ENCODE data around the gene BCR. TPM values are rescaled to one million over a fixed set of nuclear protein-coding genes. Genes with fewer than 3 reads are reported as not detected.
A peak's percentile ranks its signal among the peaks of the same experiment; 100 is the strongest.

BCR gene
- total and polyA plus RNA-seq, 2 donors (not counting 1 experiment from before 2014, with no cell fraction given) = 15.7 to 66.6 TPM

DNA sequence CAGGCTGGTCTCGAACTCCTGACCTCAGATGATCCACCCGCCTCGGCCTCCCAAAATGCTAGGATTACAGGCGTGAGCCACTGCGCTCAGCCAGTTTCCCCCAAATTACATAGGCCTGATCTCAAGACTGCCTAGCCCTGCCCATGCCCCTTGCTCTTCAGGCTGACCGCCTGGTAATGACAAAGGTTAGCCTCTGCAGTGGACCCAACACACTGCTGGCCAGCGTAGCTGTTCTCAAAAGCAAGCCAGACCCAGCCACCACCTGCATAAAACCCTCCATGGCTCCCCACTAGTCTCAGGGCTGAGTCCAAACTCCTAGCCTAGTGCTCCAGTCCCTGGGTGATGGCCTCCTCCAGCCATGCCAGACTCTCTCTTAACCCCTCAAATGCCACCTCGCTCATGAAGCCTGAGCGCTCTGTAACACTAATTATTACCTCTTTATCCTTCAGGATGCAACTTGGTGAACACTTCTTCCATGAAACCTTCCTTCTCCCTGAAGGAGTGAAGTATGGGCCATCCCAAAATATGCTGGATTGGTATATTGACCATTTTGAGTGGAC lies 37.7 kb upstream of the BCR start:
- H3K9me3 ChIP-seq (ENCODE audit: control insufficient read depth, insufficient read depth, low read depth, low read length) = no peaks in the 10 kb centered on the region
- H3K27me3 ChIP-seq (ENCODE audit: control insufficient read depth, insufficient read depth, low read length) = no peaks in the 10 kb centered on the region
- H2AFZ ChIP-seq (ENCODE audit: low read length) = no peak overlapping the region
- DNase-seq (ENCODE audit: low read depth in 2 of 2) = no peak
- peaks cover 4% of the 10 kb centered on the region for H3K4me1 ChIP-seq (ENCODE audit: control insufficient read depth, extremely low read depth, insufficient read depth, low read length)
- peak overlapping the region; percentile 69 for H3K27ac ChIP-seq (ENCODE audit: insufficient read depth, low read length)
- no peaks in the 10 kb centered on the region for H4K20me1 ChIP-seq (ENCODE audit: control insufficient read depth, extremely low read depth, insufficient read depth, low read length)
- no peaks in the 10 kb centered on the region for H3K36me3 ChIP-seq (ENCODE audit: control insufficient read depth, insufficient read depth, low read length)
- H3K4me2 ChIP-seq (ENCODE audit: extremely low read depth, insufficient read depth, low read length) = no peak overlapping the region
- H3K9ac ChIP-seq (ENCODE audit: insufficient read depth, low read length) = no peak overlapping the region
- no peak overlapping the region for H3K4me3 ChIP-seq (replicated peaks in 1 of 4; ENCODE audit: control extremely low read depth in 1 of 4, insufficient read depth in 1 of 4, low read depth in 3 of 4, low read length in 4 of 4)
- no peaks in the 10 kb centered on the region for H3K79me2 ChIP-seq (ENCODE audit: control insufficient read depth, insufficient read depth, low read length)
- TF ChIP-seq, protein P1, sequence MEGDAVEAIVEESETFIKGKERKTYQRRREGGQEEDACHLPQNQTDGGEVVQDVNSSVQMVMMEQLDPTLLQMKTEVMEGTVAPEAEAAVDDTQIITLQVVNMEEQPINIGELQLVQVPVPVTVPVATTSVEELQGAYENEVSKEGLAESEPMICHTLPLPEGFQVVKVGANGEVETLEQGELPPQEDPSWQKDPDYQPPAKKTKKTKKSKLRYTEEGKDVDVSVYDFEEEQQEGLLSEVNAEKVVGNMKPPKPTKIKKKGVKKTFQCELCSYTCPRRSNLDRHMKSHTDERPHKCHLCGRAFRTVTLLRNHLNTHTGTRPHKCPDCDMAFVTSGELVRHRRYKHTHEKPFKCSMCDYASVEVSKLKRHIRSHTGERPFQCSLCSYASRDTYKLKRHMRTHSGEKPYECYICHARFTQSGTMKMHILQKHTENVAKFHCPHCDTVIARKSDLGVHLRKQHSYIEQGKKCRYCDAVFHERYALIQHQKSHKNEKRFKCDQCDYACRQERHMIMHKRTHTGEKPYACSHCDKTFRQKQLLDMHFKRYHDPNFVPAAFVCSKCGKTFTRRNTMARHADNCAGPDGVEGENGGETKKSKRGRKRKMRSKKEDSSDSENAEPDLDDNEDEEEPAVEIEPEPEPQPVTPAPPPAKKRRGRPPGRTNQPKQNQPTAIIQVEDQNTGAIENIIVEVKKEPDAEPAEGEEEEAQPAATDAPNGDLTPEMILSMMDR (conservative IDR thresholded peaks at IDR 0.05 in 1 of 2, IDR thresholded peaks at IDR 0.05 in 1 of 2; ENCODE audit: low read depth in 1 of 2, low read length in 2 of 2) = no peak
- no peak for TF ChIP-seq EZH2 (IDR thresholded peaks at IDR 0.05; ENCODE audit: low read length, missing control alignments)

DNA sequence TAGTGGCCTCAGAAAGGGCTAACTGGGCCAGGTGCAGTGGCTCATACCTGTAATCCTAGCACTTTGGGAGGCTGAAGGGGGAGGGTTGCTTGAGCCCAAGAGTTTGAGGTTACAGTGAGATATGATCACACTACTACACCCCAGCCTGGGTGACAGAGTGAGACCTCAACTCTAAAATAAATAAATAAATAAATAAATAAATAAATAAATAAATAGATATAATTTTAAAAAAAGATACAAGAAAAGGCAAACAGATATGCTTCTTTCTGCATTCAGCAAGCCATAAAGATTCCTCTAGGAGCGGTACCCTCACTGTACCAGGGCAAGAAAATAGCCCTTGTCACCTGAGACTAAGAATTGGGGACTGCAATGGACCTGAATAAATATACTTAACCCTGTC lies 37.2 kb upstream of the BCR start:
- H3K36me3 ChIP-seq (ENCODE audit: control insufficient read depth, insufficient read depth, low read length) = no peaks in the 10 kb centered on the region
- TF ChIP-seq EZH2 (IDR thresholded peaks at IDR 0.05; ENCODE audit: low read length, missing control alignments) = no peak
- TF ChIP-seq, protein P1 (conservative IDR thresholded peaks at IDR 0.05 in 1 of 2, IDR thresholded peaks at IDR 0.05 in 1 of 2; ENCODE audit: low read depth in 1 of 2, low read length in 2 of 2) = no peak
- H3K4me1 ChIP-seq (ENCODE audit: control insufficient read depth, extremely low read depth, insufficient read depth, low read length) = peaks cover 4% of the 10 kb centered on the region
- no peak overlapping the region for H3K4me3 ChIP-seq (replicated peaks in 1 of 4; ENCODE audit: control extremely low read depth in 1 of 4, insufficient read depth in 1 of 4, low read depth in 3 of 4, low read length in 4 of 4)
- no peak overlapping the region for H3K9ac ChIP-seq (ENCODE audit: insufficient read depth, low read length)
- H4K20me1 ChIP-seq (ENCODE audit: control insufficient read depth, extremely low read depth, insufficient read depth, low read length) = no peaks in the 10 kb centered on the region
- no peaks in the 10 kb centered on the region for H3K9me3 ChIP-seq (ENCODE audit: control insufficient read depth, insufficient read depth, low read depth, low read length)
- DNase-seq (ENCODE audit: low read depth in 2 of 2) = no peak
- H2AFZ ChIP-seq (ENCODE audit: low read length) = no peak overlapping the region
- H3K79me2 ChIP-seq (ENCODE audit: control insufficient read depth, insufficient read depth, low read length) = no peaks in the 10 kb centered on the region
- H3K27me3 ChIP-seq (ENCODE audit: control insufficient read depth, insufficient read depth, low read length) = no peaks in the 10 kb centered on the region
- H3K27ac ChIP-seq (ENCODE audit: insufficient read depth, low read length) = no peak overlapping the region
- no peak overlapping the region for H3K4me2 ChIP-seq (ENCODE audit: extremely low read depth, insufficient read depth, low read length)

DNA sequence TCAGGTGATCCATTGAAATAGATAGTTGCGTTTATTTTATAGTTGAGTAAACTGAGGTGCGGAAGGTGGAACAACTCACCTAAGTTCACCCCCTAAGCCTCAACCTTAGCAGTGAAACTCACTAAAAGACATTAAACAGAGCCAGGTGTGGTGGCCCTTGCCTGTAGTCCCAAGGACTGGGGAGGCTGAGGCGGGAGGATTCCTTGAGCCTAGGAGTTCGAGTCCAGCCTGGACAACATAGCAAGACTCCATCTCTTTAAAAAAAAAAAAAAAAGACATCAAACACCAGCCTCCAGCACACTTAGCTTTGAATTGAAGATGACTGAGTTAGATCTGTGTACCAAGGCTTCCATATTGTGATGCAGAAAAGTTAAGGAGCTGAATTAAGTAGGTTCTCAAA lies 35.9 kb upstream of the BCR start:
- Histone ChIP-seq H3K4me2 (ENCODE audit: extremely low read depth, insufficient read depth, low read length) (peak overlapping the region; percentile 65), H3K27me3 (ENCODE audit: control insufficient read depth, insufficient read depth, low read length) (no peaks in the 10 kb centered on the region), H3K9me3 (ENCODE audit: control insufficient read depth, insufficient read depth, low read depth, low read length) (no peaks in the 10 kb centered on the region), H3K79me2 (ENCODE audit: control insufficient read depth, insufficient read depth, low read length) (no peaks in the 10 kb centered on the region), H3K9ac (ENCODE audit: insufficient read depth, low read length) (no peak overlapping the region), H3K4me3 (replicated peaks in 1 of 4; ENCODE audit: control extremely low read depth in 1 of 4, insufficient read depth in 1 of 4, low read depth in 3 of 4, low read length in 4 of 4) (peak overlapping the region in 1 of 4 experiments; percentile 45), H3K36me3 (ENCODE audit: control insufficient read depth, insufficient read depth, low read length) (no peaks in the 10 kb centered on the region), H3K4me1 (ENCODE audit: control insufficient read depth, extremely low read depth, insufficient read depth, low read length) (peaks cover 4% of the 10 kb centered on the region), H2AFZ (ENCODE audit: low read length) (no peak overlapping the region), H4K20me1 (ENCODE audit: control insufficient read depth, extremely low read depth, insufficient read depth, low read length) (no peaks in the 10 kb centered on the region), H3K27ac (ENCODE audit: insufficient read depth, low read length) (no peak overlapping the region)
- TF ChIP-seq, protein P1 (conservative IDR thresholded peaks at IDR 0.05 in 1 of 2, IDR thresholded peaks at IDR 0.05 in 1 of 2; ENCODE audit: low read depth in 1 of 2, low read length in 2 of 2) = no peak
- TF ChIP-seq EZH2 (IDR thresholded peaks at IDR 0.05; ENCODE audit: low read length, missing control alignments) = no peak
- DNase-seq (ENCODE audit: low read depth in 2 of 2) = no peak
